HepG2 (cell line): ENCODE measurements around the gene TUT4. TPM values are rescaled to one million over a fixed set of nuclear protein-coding genes. Genes with fewer than 3 reads are reported as not detected.
A peak's percentile ranks its signal among the peaks of the same experiment; 100 is the strongest.

Experiments used
- HHEX ChIP-seq: IDR thresholded peaks from 2 replicates; pipeline ENCODE4 v1.6.1; 2016; ENCODE audit warnings: control low read depth
- ISL2 ChIP-seq: sonication (generic); formaldehyde crosslinking; IDR thresholded peaks from 2 replicates; pipeline ENCODE4 v1.5.0; 2020; ENCODE audit warnings: missing genetic modification reagents
- KMT2B ChIP-seq: IDR thresholded peaks from 2 replicates; pipeline ENCODE4 v1.6.1; 2016; ENCODE audit warnings: missing genetic modification reagents, missing compliant biosample characterization
- MNT ChIP-seq: fragments of 450-650 bp; IDR thresholded peaks from 2 replicates; pipeline ENCODE4 v1.6.1; 2016
- MXI1 ChIP-seq: IDR thresholded peaks from 3 replicates; pipeline ENCODE4 v1.6.1; 2012; ENCODE audit warnings: low read depth, low read length, inconsistent platforms, borderline replicate concordance
- POGK ChIP-seq: sonication (generic); formaldehyde crosslinking; conservative IDR thresholded peaks from 2 replicates; pipeline ENCODE4 v1.8.0; 2022; ENCODE audit warnings: mild to moderate bottlenecking, moderate library complexity, missing genetic modification reagents
- SOX13 ChIP-seq, 3 experiments: fragments of 450-650 bp in 1 of 3; sonication (generic) in 1 of 3; formaldehyde crosslinking in 1 of 3; IDR thresholded peaks in 2 of 3; conservative IDR thresholded peaks in 1 of 3; 2 replicates each; pipeline versions ENCODE4 v1.5.0 to v1.6.1; 2016 to 2020; ENCODE audit warnings: antibody characterized with exemption in 1 of 3, mild to moderate bottlenecking in 1 of 3, missing compliant biosample characterization in 1 of 3, missing genetic modification reagents in 1 of 3, moderate library complexity in 1 of 3
- SRSF9 ChIP-seq: fragments of 200-400 bp; formaldehyde crosslinking; IDR thresholded peaks from 2 replicates; pipeline ENCODE4 v1.6.1; 2018; ENCODE audit warnings: borderline replicate concordance, mild to moderate bottlenecking, low read depth, low read length; ENCODE audit not compliant: insufficient read depth, poor library complexity, severe bottlenecking
- TGIF2 ChIP-seq: IDR thresholded peaks from 2 replicates; pipeline ENCODE4 v1.6.1; 2016; ENCODE audit warnings: control low read depth, missing compliant biosample characterization
- THYN1 ChIP-seq: sonication (generic); formaldehyde crosslinking; IDR thresholded peaks from 2 replicates; pipeline ENCODE4 v1.8.1; 2023; ENCODE audit warnings: low read depth, mild to moderate bottlenecking, moderate library complexity, missing genetic modification reagents, borderline replicate concordance
- ZBTB1 ChIP-seq: sonication (generic); formaldehyde crosslinking; IDR thresholded peaks from 2 replicates; pipeline ENCODE4 v1.4.0; 2020; ENCODE audit warnings: missing genetic modification reagents, borderline replicate concordance
- ZBTB37 ChIP-seq: sonication (generic); formaldehyde crosslinking; IDR thresholded peaks from 2 replicates; pipeline ENCODE4 v1.4.0; 2020; ENCODE audit warnings: mild to moderate bottlenecking, missing genetic modification reagents
- ZKSCAN8 ChIP-seq: IDR thresholded peaks from 2 replicates; pipeline ENCODE4 v1.6.1; 2016; ENCODE audit warnings: borderline replicate concordance, missing genetic modification reagents, missing compliant biosample characterization
- ZNF354B ChIP-seq: sonication (generic); formaldehyde crosslinking; IDR thresholded peaks from 2 replicates; pipeline ENCODE4 v1.8.0; 2022; ENCODE audit warnings: mild to moderate bottlenecking, missing genetic modification reagents
- ZNF558 ChIP-seq: sonication (generic); formaldehyde crosslinking; IDR thresholded peaks from 2 replicates; pipeline ENCODE4 v1.9.0; 2022; ENCODE audit warnings: mild to moderate bottlenecking, missing genetic modification reagents, borderline replicate concordance
- ZNF770 ChIP-seq: sonication (generic); formaldehyde crosslinking; IDR thresholded peaks from 2 replicates; pipeline ENCODE4 v1.5.0; 2020; ENCODE audit warnings: mild to moderate bottlenecking, missing genetic modification reagents
- ZNF777 ChIP-seq: sonication (generic); formaldehyde crosslinking; IDR thresholded peaks from 2 replicates; pipeline ENCODE4 v1.4.0; 2020; ENCODE audit warnings: missing genetic modification reagents
- polyA plus RNA-seq, 8 experiments: library from polyadenylated mRNA; depleted of rRNA in 3 of 8; stranded (reverse) in 7 of 8; unstranded in 1 of 8; fragments of >200 nt; fragmentation: Illumina TruSeq in 4 of 8; extraction: Trizol in 4 of 8; gene quantifications; 2 replicates each; pipeline versions ENCODE4 v1.2.1 to v1.2.3, GENCODE V29; 2011 to 2016; ENCODE audit warnings: low read depth in 4 of 8, missing spikeins in 1 of 8, mixed read lengths in 1 of 8; ENCODE audit not compliant: insufficient read depth in 1 of 8
- total RNA-seq, 5 experiments: library from RNA; depleted of rRNA; stranded (reverse); fragments of >200 nt; fragmentation: Illumina TruSeq; extraction: Trizol; gene quantifications; 2 replicates each; pipeline ENCODE4 v1.2.3, GENCODE V29; 2016; ENCODE audit warnings: low read depth in 1 of 5

Gene TUT4
- total and polyA plus RNA-seq, 2 of the 13 experiments (the other 11 are each of a cell fraction or from before 2014, with no cell fraction given): 44.7 to 53.5 TPM

GRCh38 chr1:52404116-52404974, 148.5 kb downstream of the TUT4 start, which contains the start of the genes ORC1 and PRPF38A (continued):
- TF ChIP-seq POGK (CRISPR knock-in tag) (peak; percentile 92), ZNF558 (CRISPR knock-in tag) (no peak), ZKSCAN8 (CRISPR knock-in tag) (peak; percentile 70; the same call in 1 of the 2 replicates), MNT (0 out of 2 replicates have a peak, but pooled peaks have one; percentile 49), ZNF354B (CRISPR knock-in tag) (no peak), ZNF777 (CRISPR knock-in tag) (peak; percentile 71), ZBTB37 (CRISPR knock-in tag) (no peak), THYN1 (CRISPR knock-in tag) (no peak), SOX13 (IDR thresholded peaks at IDR 0.05) (no peak), SOX13 (CRISPR knock-in tag; conservative IDR thresholded peaks at IDR 0.05 in 1 of 2, IDR thresholded peaks at IDR 0.05 in 1 of 2) (no peak; a peak in 1 of 4 replicates), ZBTB1 (CRISPR knock-in tag) (no peak), TGIF2 (CRISPR knock-in tag) (peak; percentile 73), ZNF770 (CRISPR knock-in tag) (0 out of 2 replicates have a peak, but pooled peaks have one; percentile 7), ISL2 (CRISPR knock-in tag) (no peak), HHEX (CRISPR knock-in tag) (no peak), SRSF9 (no peak), MXI1 (peak; percentile 82; the same call in 2 of the 3 replicates), KMT2B (CRISPR knock-in tag) (peak; percentile 93; the same call in 1 of the 2 replicates)
